Measurements from ENCODE around the gene DCAF5.
"Not testable (repeated sequence)": the region's sequence is repeated elsewhere in the genome, so short reads cannot be mapped to it uniquely, and the experiment has no call there.

The DCAF5 gene

DNA sequence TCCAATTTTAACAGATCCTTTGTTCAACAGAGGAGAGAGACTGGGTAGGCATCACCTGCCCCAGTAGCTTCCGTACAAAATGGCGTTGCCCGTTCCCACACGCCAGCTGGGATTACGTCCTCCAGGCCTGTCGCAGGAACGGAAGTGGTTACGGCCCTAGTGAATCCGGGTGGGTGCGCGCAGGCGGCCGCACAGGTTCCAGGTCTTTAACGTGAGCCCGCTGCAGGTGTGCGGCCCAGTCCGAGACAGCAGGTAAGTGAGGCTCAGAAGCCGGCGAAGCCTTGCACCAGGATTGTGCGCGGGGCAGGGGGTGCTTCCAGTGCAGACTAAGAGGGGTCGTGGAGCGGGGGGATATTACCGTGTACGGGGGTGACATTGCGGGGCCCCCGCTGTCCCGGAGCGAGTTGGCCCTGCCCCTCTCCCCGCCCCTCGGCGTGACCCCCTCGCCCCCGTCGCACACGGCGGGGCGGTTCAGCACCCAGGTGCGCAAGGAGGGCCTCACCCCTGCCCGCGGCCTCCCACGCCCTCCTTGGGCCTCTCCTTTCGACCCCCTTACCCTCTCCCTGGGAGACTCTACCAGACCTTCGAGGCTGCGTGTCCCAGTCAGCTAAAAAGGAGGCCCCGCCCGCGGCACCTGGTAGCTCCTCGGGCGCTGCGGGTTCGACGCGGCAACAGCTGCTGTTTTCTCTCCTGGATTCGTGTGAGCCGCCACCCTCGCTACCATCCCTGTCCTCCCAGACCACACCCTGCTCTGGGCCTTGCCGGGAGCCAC lies 38.6 kb upstream of the DCAF5 start, which contains the start of gene EXD2:
EXD2 (plus strand) TSS at position 159 of the 772 bp plus-strand sequence. CDS start 17,973 bp downstream, outside the sequence.
- H3K9me3 ChIP-seq (replicated peaks; ENCODE audit: insufficient read depth, low read length) = no peaks in the 10 kb centered on the region
- DNase-seq = peak; percentile 87

DNA sequence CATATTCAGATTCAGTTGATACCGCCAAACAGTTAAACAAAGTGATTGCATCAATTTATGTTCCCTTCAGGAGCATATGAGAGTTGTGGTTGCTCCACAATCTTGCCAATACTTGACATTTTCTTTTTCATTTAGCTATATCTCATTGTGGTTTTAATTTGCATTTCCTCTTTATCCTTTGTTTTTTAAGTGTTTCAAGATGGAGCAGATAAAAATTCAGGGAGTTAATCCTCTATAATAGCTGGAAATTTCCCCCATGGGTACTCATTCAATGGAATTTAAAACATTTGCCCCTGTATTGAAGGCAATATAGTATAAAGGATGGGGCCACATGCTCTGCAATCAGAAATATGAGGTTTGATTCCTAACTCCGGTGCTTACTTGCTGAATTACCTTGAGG lies 37.3 kb upstream of the DCAF5 start:
- Histone ChIP-seq H3K4me3 (ENCODE audit: low read length) (no peak overlapping the region), H3K4me1 (ENCODE audit: low read length) (no peaks in the 10 kb centered on the region; the same call in 1 of the 2 replicates), H3K27me3 (replicated peaks; ENCODE audit: insufficient read depth, low read length) (no peaks in the 10 kb centered on the region), H3K9ac (ENCODE audit: low read length) (no peak overlapping the region), H2AFZ (ENCODE audit: low read length) (no peak overlapping the region), H3F3A (ENCODE audit: insufficient read depth, low read length) (no peaks in the 10 kb centered on the region), H3K36me3 (replicated peaks; ENCODE audit: insufficient read depth, low read length) (no peaks in the 10 kb centered on the region), H3K79me2 (ENCODE audit: low read length) (peaks cover 6% of the 10 kb centered on the region), H3K9me2 (replicated peaks; ENCODE audit: insufficient read depth, low read length) (no peaks in the 10 kb centered on the region), H3K4me2 (ENCODE audit: low read depth, low read length) (no peak overlapping the region), H4K20me1 (ENCODE audit: insufficient read depth, low read length) (no peaks in the 10 kb centered on the region), H3K9me3 (replicated peaks; ENCODE audit: insufficient read depth, low read length) (no peaks in the 10 kb centered on the region), H3K27ac (ENCODE audit: low read length) (no peak overlapping the region)
- no peak for DNase-seq
- TF ChIP-seq EZH2 (optimal IDR thresholded peaks at IDR 0.05; ENCODE audit: low read depth, low read length) (no peak), EZH2phosphoT487 (IDR thresholded peaks at IDR 0.05; ENCODE audit: low read length) (no peak)
- TF ChIP-seq, protein P1, sequence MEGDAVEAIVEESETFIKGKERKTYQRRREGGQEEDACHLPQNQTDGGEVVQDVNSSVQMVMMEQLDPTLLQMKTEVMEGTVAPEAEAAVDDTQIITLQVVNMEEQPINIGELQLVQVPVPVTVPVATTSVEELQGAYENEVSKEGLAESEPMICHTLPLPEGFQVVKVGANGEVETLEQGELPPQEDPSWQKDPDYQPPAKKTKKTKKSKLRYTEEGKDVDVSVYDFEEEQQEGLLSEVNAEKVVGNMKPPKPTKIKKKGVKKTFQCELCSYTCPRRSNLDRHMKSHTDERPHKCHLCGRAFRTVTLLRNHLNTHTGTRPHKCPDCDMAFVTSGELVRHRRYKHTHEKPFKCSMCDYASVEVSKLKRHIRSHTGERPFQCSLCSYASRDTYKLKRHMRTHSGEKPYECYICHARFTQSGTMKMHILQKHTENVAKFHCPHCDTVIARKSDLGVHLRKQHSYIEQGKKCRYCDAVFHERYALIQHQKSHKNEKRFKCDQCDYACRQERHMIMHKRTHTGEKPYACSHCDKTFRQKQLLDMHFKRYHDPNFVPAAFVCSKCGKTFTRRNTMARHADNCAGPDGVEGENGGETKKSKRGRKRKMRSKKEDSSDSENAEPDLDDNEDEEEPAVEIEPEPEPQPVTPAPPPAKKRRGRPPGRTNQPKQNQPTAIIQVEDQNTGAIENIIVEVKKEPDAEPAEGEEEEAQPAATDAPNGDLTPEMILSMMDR (IDR thresholded peaks at IDR 0.05; ENCODE audit: low read length) = no peak

More for the DNA sequence above, 38.6 kb upstream of the DCAF5 start, which contains the start of gene EXD2:
- peak within 1 kb of the TSS; percentile 62; the same call in 1 of the 2 replicates for H3K4me2 ChIP-seq (ENCODE audit: low read depth, low read length)
- H3K9ac ChIP-seq (ENCODE audit: low read length) = peak within 1 kb of the TSS; percentile 72
- TF ChIP-seq EZH2phosphoT487 (IDR thresholded peaks at IDR 0.05; ENCODE audit: low read length) = no peak
- no peak for TF ChIP-seq EZH2 (optimal IDR thresholded peaks at IDR 0.05; ENCODE audit: low read depth, low read length)
- TF ChIP-seq, protein P1 (IDR thresholded peaks at IDR 0.05; ENCODE audit: low read length) = no peak
- peak within 1 kb of the TSS; percentile 61; the same call in 1 of the 2 replicates for H3K27ac ChIP-seq (ENCODE audit: low read length)
- H3K27me3 ChIP-seq (replicated peaks; ENCODE audit: insufficient read depth, low read length) = no peaks in the 10 kb centered on the region
- H3K4me1 ChIP-seq (ENCODE audit: low read length) = no peaks in the 10 kb centered on the region; the same call in 1 of the 2 replicates
- H3K79me2 ChIP-seq (ENCODE audit: low read length) = peaks cover 6% of the 10 kb centered on the region
- H2AFZ ChIP-seq (ENCODE audit: low read length) = peak within 1 kb of the TSS; percentile 83
- H3K4me3 ChIP-seq (ENCODE audit: low read length) = peak within 1 kb of the TSS; percentile 73
- no peaks in the 10 kb centered on the region for H3K36me3 ChIP-seq (replicated peaks; ENCODE audit: insufficient read depth, low read length)
- no peaks in the 10 kb centered on the region for H3K9me2 ChIP-seq (replicated peaks; ENCODE audit: insufficient read depth, low read length)
- no peaks in the 10 kb centered on the region for H3F3A ChIP-seq (ENCODE audit: insufficient read depth, low read length)
- H4K20me1 ChIP-seq (ENCODE audit: insufficient read depth, low read length) = no peaks in the 10 kb centered on the region

DNA sequence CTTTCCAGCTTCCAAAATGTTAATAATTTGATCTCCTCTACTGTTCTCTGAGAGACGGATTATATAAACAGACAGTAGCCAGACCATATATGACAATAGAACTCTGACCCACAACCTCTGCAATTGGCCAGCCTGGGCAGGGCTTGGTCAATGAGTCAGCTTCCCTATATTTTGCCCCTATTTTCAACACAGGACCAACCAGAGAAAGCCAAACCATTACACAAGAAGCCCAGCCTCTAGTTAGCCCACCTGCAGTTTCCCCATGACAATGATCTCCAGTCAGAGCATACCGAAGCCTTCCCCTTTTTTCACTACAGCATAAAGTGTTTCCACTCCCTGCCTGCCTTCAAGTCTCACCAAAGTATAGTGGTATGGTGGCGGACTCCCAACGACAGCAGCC lies 30.8 kb upstream of the DCAF5 start:
- TF ChIP-seq EZH2phosphoT487 (IDR thresholded peaks at IDR 0.05; ENCODE audit: low read length) (no peak), EZH2 (optimal IDR thresholded peaks at IDR 0.05; ENCODE audit: low read depth, low read length) (no peak)
- TF ChIP-seq, protein P1 (IDR thresholded peaks at IDR 0.05; ENCODE audit: low read length) = no peak
- Histone ChIP-seq H3K27me3 (replicated peaks; ENCODE audit: insufficient read depth, low read length) (no peaks in the 10 kb centered on the region), H3K79me2 (ENCODE audit: low read length) (no peaks in the 10 kb centered on the region), H3K9ac (ENCODE audit: low read length) (no peak overlapping the region), H2AFZ (ENCODE audit: low read length) (no peak overlapping the region), H3K4me2 (ENCODE audit: low read depth, low read length) (no peak overlapping the region), H4K20me1 (ENCODE audit: insufficient read depth, low read length) (no peaks in the 10 kb centered on the region), H3K36me3 (replicated peaks; ENCODE audit: insufficient read depth, low read length) (no peaks in the 10 kb centered on the region), H3K4me1 (ENCODE audit: low read length) (no peaks in the 10 kb centered on the region), H3K9me2 (replicated peaks; ENCODE audit: insufficient read depth, low read length) (no peaks in the 10 kb centered on the region), H3K4me3 (ENCODE audit: low read length) (no peak overlapping the region), H3F3A (ENCODE audit: insufficient read depth, low read length) (no peaks in the 10 kb centered on the region), H3K27ac (ENCODE audit: low read length) (no peak overlapping the region), H3K9me3 (replicated peaks; ENCODE audit: insufficient read depth, low read length) (no peaks in the 10 kb centered on the region)
- no peak for DNase-seq

DNA sequence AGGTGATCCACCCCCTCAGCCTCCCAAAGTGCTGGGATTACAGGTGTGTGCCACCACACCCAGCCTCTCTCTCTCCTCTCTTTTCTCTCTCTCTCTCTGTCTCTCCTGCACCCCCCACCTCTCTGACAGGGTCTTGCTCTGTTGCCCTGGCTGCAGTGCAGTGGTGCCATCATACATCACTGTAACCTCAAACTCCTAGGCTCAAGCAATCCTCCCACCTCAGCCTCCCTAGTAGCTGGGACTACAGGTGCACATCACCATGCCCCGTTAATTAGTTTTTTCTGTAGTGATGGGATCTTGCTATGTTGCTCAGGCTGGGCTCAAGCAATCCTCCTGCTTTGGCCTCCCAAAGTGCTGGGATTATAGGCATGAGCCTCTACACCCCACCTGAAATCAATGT lies 29.7 kb upstream of the DCAF5 start:
- H3K4me2 ChIP-seq (ENCODE audit: low read depth, low read length); H3K27me3 ChIP-seq (replicated peaks; ENCODE audit: insufficient read depth, low read length); H3K4me1 ChIP-seq (ENCODE audit: low read length); H3K79me2 ChIP-seq (ENCODE audit: low read length); H2AFZ ChIP-seq (ENCODE audit: low read length); H3K27ac ChIP-seq (ENCODE audit: low read length); H3K9me2 ChIP-seq (replicated peaks; ENCODE audit: insufficient read depth, low read length); H3K36me3 ChIP-seq (replicated peaks; ENCODE audit: insufficient read depth, low read length); H3K4me3 ChIP-seq (ENCODE audit: low read length); H3F3A ChIP-seq (ENCODE audit: insufficient read depth, low read length); H3K9ac ChIP-seq (ENCODE audit: low read length); H3K9me3 ChIP-seq (replicated peaks; ENCODE audit: insufficient read depth, low read length); DNase-seq; H4K20me1 ChIP-seq (ENCODE audit: insufficient read depth, low read length): not testable (repeated sequence)

Data from MM.1S (cell line).